NCI-H2196 treated with DMSO at 0.1 percent for 48 hours (cell line): ENCODE data around the gene VCPKMT.

ENCODE experiments used
- DNase-seq: peaks from one replicate; lab custom pipeline; 2025; ENCODE audit not compliant: unreplicated experiment; lab: John Stamatoyannopoulos, UW

Gene VCPKMT

GRCh38 chr14:50068496-50068895 lies 47.9 kb downstream of the VCPKMT start:
- DNase-seq, result no peak

- DNase-seq, result no peak
These were observed 48.5 kb downstream of the VCPKMT start for GRCh38 chr14:50067723-50068495.

- DNase-seq, result no peak
These were observed 50.8 kb downstream of the VCPKMT start for GRCh38 chr14:50065583-50065982.

- no peak for DNase-seq
These were observed 51.4 kb downstream of the VCPKMT start for GRCh38 chr14:50064993-50065392.

- DNase-seq, result no peak
These were observed 52.4 kb downstream of the VCPKMT start for GRCh38 chr14:50063876-50064420.

- no peak for DNase-seq
These were observed 53.8 kb downstream of the VCPKMT start for GRCh38 chr14:50062438-50063085.

GRCh38 chr14:50061664-50062437 lies 54.5 kb downstream of the VCPKMT start:
- DNase-seq, result no peak

GRCh38 chr14:50060871-50061663 lies 55.3 kb downstream of the VCPKMT start:
- DNase-seq, result no peak

GRCh38 chr14:50059763-50060616 lies 56.4 kb downstream of the VCPKMT start:
- DNase-seq, result no peak
